Testis (tissue), 2 donors: ENCODE measurements around the gene AMIGO1.

Experiments
- POLR2A ChIP-seq: fragments of 450-650 bp; IDR thresholded peaks from one replicate; pipeline ENCODE4 v1.6.1; 2017; ENCODE audit warnings: antibody characterized with exemption, mild to moderate bottlenecking, moderate library complexity
- TF ChIP-seq, protein P1 (sequence below), 3 experiments: fragments of 450-650 bp in 2 of 3; fragments of 200-600 bp in 1 of 3; sonication (generic) in 1 of 3; IDR thresholded peaks; one replicate each; pipeline ENCODE4 v1.5.1; 2016 to 2019; ENCODE audit warnings: antibody characterized with exemption in 3 of 3, mild to moderate bottlenecking in 2 of 3, moderate library complexity in 1 of 3

DNA sequence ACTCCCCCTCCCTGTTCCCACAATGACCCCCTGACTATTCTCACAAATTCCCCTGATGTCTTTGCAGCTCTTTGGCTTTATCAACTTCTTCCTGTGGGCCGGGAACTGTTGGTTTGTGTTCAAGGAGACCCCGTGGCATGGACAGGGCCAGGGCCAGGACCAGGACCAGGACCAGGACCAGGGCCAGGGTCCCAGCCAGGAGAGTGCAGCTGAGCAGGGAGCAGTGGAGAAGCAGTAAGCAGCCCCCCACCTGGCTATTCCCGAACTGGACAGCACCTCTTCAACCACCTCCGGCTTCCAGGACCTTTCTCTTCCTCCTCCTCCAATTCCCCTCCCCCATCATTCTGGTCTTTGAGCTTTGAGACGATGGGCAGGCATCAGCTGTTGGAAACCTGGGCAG, 30.2 kb downstream of the AMIGO1 start:
- TF ChIP-seq, protein P1, sequence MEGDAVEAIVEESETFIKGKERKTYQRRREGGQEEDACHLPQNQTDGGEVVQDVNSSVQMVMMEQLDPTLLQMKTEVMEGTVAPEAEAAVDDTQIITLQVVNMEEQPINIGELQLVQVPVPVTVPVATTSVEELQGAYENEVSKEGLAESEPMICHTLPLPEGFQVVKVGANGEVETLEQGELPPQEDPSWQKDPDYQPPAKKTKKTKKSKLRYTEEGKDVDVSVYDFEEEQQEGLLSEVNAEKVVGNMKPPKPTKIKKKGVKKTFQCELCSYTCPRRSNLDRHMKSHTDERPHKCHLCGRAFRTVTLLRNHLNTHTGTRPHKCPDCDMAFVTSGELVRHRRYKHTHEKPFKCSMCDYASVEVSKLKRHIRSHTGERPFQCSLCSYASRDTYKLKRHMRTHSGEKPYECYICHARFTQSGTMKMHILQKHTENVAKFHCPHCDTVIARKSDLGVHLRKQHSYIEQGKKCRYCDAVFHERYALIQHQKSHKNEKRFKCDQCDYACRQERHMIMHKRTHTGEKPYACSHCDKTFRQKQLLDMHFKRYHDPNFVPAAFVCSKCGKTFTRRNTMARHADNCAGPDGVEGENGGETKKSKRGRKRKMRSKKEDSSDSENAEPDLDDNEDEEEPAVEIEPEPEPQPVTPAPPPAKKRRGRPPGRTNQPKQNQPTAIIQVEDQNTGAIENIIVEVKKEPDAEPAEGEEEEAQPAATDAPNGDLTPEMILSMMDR (IDR thresholded peaks at IDR 0.05): no peak
- no peak for TF ChIP-seq POLR2A
